HG03280 (cell line): ENCODE data around the gene LYRM7.
A peak's percentile ranks its signal among the peaks of the same experiment; 100 is the strongest.
"Not testable (repeated sequence)": the region's sequence is repeated elsewhere in the genome, so short reads cannot be mapped to it uniquely, and the experiment has no call there.

Experiments used
- ATAC-seq: cut with Tn5 transposase; IDR thresholded peaks from one replicate; pipeline ENCODE4 v1.9.1; 2021; ENCODE audit warnings: mild to moderate bottlenecking, moderate library complexity; ENCODE audit not compliant: unreplicated experiment

LYRM7 gene

DNA sequence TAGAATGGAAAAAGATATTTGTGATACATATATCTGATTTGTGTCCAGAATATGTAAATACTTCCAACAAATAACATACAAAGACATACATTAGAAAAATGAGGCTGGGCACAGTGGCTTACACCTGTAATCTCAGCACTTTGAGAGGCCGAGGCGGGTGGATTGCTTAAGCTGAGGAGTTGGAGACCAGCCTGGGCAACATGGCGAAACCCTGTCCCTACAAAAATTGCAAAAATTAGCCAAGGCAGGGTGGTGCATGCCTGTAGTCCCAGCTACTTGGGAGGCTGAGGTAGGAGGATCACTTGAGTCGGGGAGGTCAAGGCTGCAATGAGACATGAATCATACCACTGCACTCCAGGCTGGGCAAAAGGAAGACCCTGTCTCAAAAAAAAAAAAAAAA lies 47.0 kb downstream of the LYRM7 start:
- ATAC-seq, result no peak

DNA sequence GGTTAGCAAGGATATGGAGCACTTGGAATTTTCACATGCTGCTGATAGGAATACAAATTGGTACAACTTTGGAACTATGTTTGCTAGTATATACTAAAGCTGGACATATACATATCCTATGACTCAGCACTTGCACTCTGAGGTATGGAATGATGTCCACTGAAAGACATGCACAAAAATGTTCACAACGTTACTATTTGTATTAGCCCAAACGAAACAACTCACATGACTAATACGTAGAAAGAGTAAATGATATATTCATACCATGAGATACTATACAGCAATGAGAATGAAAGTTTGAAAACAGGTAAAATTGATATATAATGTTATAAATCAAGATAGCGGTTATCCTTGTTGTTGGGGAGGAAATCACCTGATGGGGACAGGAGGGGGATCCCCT lies 47.6 kb downstream of the LYRM7 start:
- ATAC-seq, result no peak

- no peak for ATAC-seq
These were observed 49.8 kb downstream of the LYRM7 start for GRCh38 chr5:131220566-131220965.

DNA sequence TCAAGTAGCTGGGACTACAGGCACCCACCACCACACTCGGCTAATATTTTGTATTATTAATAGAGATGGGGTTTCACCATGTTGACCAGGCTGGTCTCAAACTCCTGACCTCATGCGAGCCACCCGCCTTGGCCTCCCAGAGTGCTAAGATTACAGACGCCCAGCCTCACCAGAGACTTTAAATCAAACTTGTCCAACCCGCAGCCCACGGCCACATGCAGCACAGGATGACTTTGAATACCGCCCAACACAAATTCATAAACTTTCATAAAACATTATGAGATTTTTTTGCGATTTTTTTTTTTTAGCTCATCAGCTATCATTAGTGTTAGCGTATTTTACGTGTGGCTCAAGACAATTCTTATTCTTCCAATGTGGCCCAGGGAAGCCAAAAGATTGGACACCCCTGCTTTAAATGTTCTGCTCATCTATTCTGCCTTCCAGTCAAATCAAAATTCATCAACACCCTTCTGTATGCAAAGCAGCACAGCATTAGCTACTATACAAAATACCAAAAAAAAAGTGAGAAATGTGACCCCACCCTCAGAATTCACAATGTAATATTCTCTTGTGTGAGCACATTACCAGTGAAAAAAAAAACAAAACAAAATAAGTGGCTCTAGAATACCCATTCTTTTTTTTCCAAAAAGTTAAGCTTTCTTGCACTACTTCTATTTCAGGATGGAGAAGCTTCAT lies 50.4 kb downstream of the LYRM7 start:
- no peak for ATAC-seq

DNA sequence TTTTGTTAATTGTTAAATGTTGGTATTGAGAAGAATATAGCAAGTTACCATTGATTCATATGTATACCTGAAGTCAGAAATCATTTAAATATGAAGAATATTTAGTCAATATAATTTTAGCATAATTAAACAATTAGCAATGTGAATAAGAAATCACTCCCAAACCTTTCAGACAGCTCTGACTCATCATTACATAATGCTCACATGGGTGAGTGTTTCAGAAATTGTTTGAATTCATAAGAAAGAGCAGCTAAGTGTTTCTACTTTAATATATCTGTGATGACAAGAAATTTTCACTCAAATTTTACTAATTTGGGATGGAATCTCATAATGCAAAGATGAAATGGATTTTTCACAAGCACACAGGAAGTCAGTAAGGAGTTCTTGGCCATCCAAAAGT lies 51.1 kb downstream of the LYRM7 start:
- ATAC-seq, result no peak

DNA sequence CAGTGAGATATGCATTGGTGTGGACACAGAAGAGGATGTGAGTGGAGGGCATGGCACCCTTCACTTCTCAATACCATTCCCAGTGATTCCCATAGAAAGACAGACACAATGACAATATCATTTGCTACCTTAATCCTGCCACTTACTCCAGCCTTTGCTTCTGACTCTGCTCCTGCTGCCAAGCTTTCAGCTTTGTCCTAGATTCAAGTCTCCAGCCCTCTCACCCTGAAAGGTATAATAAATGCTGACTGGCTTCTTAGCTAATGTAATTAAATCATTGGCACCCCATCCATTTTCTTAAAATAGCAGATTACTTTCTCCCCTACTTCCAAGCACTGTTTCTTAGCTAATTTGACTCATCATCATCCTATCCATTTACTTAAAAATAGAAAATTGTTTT lies 52.0 kb downstream of the LYRM7 start:
- no peak for ATAC-seq

DNA sequence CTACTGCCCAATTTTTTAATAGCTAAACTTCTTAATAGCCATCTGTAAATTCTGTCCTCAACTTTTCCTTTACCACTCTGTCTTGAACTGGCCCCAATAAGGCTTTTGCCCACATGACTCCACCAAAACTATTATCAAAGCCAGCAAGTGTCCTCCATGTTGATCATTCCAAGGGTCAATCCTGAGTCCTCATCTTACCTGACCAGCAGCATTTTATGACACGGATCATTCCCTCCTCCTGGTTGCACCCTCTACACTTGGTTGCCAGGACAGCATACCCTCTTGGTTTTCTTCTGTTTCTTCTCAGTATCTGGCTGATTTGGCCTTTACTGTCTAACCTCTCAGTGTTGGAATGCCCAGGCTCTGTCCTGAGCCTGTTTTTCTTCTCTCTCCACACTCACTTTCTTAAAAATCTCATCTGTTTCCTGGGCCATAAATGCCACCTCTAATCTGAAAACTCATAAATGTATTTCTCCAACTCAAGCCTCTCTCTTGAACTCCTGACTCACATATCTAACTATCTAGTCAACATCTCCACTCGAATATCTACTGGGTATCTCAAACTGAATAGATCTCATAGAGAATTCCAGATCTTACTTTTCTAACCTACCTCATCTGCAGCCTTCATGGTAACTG lies 53.1 kb downstream of the LYRM7 start:
- ATAC-seq, result no peak

GRCh38 chr5:131224387-131225201 lies 53.9 kb downstream of the LYRM7 start:
- ATAC-seq, result peak; percentile 78

DNA sequence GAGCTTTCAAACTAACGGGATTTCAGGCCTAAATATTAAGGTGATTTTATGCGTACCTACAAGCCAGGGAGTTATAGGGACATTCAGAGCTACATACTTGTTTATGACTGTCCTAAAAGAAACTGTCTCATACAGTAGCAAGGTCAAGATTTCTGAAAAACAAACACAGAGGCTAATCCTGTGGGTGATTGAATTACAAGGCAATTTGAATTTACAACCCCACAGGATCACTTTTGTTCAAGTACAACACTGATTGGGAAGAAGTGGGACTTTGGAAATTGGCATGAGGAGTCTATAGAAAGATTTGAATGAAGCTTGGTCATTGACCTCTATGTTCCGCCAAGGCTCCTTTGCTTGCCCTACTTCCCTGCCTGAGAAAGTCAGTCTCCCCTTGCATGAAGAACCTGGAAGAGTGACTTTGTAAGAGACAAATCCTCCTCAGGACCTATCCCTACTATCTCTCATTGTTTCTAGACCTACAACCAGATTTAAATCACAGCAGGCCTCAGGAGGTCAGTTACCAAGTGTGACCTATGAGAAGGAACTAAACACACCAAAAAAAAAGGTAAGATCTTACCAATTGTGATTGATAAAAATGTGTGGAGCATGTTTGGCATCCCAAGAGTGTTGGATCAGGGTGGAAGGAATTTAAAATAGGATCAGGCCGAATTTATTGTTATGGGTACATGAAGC lies 54.7 kb downstream of the LYRM7 start:
- no peak for ATAC-seq

GRCh38 chr5:131226899-131227298 lies 56.2 kb downstream of the LYRM7 start:
- ATAC-seq, result no peak

GRCh38 chr5:131228646-131229045 lies 57.9 kb downstream of the LYRM7 start:
- ATAC-seq, result no peak

- ATAC-seq, result no peak
These were observed 58.9 kb downstream of the LYRM7 start for GRCh38 chr5:131229623-131230022.

- peak; percentile 62 for ATAC-seq
These were observed 59.7 kb downstream of the LYRM7 start for GRCh38 chr5:131230406-131230805.

GRCh38 chr5:131239686-131240085 lies 68.9 kb downstream of the LYRM7 start:
- ATAC-seq, result no peak

DNA sequence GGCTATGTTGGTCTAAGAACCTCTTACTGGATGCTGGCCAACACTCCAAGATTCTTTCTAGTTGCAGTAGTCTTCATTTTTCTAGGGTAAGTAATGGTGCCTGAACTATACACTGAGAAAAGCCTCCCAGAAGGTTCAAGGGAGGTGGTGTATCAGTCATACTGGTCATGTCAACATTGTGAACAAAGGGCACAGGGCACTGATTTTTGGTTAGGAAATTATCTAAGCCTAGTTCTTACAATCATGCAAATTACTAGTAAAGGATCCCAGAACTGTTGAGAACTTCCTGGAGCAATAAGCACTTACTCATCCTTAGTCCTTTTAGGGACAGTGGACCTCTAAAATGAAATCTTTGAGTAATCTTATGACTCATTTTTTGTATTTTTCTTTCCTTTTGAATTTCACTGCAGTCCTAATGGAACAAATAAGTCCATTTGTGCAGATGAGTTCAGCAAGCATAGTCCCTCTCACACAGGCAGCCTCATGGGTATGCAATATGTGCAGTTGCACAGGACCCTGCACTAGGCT lies 72.0 kb downstream of the LYRM7 start:
- no peak for ATAC-seq

DNA sequence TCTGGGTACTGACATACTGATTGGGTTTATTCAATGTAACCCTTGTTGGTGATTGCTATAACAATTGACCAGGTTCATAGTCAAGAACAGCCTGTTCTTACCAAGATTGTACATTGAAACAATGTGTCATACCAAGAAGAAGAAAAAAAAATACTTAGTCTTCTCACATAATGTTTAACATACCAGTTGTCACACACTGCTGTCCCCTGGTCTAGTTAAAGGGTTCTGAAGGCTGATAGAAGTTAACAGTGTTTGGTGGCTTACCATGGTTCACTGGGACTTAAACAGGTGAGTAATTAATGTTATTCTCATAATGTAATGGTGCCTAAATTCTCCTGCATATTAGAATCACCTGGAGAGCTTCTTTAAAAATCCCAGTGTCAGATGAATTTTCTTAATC lies 74.6 kb downstream of the LYRM7 start:
- no peak for ATAC-seq

- no peak for ATAC-seq
These were observed 75.2 kb downstream of the LYRM7 start for GRCh38 chr5:131245948-131246347.

DNA sequence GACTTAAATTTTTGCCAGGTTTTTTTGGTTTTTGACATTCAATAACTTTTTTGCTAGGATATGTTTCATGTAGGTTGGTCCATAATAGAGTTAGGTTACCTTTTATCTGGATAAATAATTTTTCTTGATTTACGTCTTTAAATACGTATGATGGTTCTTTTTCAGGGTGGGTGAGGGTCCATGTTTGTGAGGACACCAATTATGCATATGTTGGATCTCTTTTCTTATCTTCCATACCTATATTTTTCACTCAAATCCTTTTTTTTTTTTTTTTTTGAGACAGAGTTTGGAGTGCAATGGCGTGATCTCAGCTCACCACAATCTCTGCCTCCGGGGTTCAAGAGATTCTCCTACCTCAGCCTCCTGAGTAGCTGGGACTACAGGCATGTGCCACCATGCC lies 75.8 kb downstream of the LYRM7 start:
- no peak for ATAC-seq

GRCh38 chr5:131250751-131251475 lies 80.2 kb downstream of the LYRM7 start:
- no peak for ATAC-seq

DNA sequence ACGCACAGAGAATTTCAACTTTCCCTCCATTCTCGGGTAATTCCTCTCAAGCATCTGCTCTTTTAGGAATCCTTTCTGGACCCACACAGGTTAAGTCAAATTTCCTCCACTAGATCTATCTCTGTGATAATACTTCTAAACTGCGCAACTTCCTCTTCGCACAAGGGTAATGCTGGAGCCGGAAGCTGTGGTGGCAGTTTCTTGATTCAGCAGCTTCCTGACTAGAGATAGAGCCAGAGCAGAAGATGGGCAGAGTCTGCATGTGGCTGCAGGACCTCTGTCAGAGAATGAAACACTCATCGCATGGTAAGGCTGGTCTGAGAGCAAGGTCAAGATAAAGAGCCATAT lies 82.1 kb downstream of the LYRM7 start:
- ATAC-seq, result peak; percentile 84

DNA sequence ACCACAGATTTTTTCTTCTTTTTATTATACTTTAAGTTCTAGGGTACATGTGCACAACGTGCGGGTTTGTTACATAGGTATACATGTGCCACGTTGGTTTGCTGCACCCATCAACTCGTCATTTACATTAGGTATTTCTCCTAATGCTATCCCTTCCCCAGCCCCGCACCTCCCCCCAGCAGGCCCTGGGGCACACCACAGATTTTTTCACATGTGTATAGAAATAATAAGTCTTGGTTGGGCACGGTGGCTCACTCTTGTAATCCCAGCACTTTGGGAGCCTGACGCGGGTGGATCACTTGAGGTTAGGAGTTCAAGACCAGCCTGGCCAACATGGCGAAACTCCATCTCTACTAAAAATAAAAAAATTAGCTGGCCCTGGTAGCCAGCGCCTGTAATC lies 83.3 kb downstream of the LYRM7 start:
- ATAC-seq, result not testable (repeated sequence)
